Immature natural killer cell (primary cell): ENCODE results near the gene IL1RAP. TPM values are rescaled to one million over a fixed set of nuclear protein-coding genes. Genes with fewer than 3 reads are reported as not detected.
A peak's percentile ranks its signal among the peaks of the same experiment; 100 is the strongest.
"Not testable (repeated sequence)": the region's sequence is repeated elsewhere in the genome, so short reads cannot be mapped to it uniquely, and the experiment has no call there.

Experiments used
- DNase-seq, 3 donors: peaks; one replicate each; pipeline ENCODE4 v3.0.0; 2022; ENCODE audit warnings: mixed read lengths in 1 of 3
- H3K27ac Mint-ChIP-seq, 6 donors: one replicate each; pipeline ENCODE4 v1.8.0; 2020; ENCODE audit warnings: mixed read lengths in 6 of 6, mild to moderate bottlenecking in 5 of 6, inconsistent platforms in 4 of 6, moderate library complexity in 3 of 6
- H3K27me3 Mint-ChIP-seq, 3 donors: one replicate each; pipeline ENCODE4 v1.8.0; 2020 to 2021; ENCODE audit warnings: low read depth in 3 of 3, mild to moderate bottlenecking in 3 of 3, mixed read lengths in 3 of 3, moderate library complexity in 3 of 3, inconsistent platforms in 1 of 3
- H3K36me3 Mint-ChIP-seq, 3 donors: one replicate each; pipeline ENCODE4 v1.8.0; 2020; ENCODE audit warnings: mixed read lengths in 3 of 3, inconsistent platforms in 2 of 3, mild to moderate bottlenecking in 2 of 3
- H3K4me1 Mint-ChIP-seq, 2 donors: one replicate each; pipeline ENCODE4 v1.8.0; 2020; ENCODE audit warnings: inconsistent platforms in 2 of 2, mild to moderate bottlenecking in 2 of 2, mixed read lengths in 2 of 2, moderate library complexity in 1 of 2
- H3K4me3 Mint-ChIP-seq, 5 donors: one replicate each; pipeline ENCODE4 v1.8.0; 2020; ENCODE audit warnings: mild to moderate bottlenecking in 5 of 5, mixed read lengths in 5 of 5, inconsistent platforms in 3 of 5, moderate library complexity in 3 of 5
- H3K9me3 Mint-ChIP-seq, 6 donors: one replicate each; pipeline ENCODE4 v1.8.0; 2020; ENCODE audit warnings: mild to moderate bottlenecking in 6 of 6, mixed read lengths in 6 of 6, inconsistent platforms in 4 of 6, moderate library complexity in 3 of 6
- polyA plus RNA-seq, 3 donors: library from polyadenylated mRNA; unstranded; fragments of 300-500 nt; fragmentation: Illumina TruSeq; gene quantifications; one replicate each; pipeline ENCODE4 v1.2.3, GENCODE V29; 2021

Gene IL1RAP
- polyA plus RNA-seq, 3 donors from 2014 or later: 2.0 to 5.6 (median 2.4) TPM

DNA sequence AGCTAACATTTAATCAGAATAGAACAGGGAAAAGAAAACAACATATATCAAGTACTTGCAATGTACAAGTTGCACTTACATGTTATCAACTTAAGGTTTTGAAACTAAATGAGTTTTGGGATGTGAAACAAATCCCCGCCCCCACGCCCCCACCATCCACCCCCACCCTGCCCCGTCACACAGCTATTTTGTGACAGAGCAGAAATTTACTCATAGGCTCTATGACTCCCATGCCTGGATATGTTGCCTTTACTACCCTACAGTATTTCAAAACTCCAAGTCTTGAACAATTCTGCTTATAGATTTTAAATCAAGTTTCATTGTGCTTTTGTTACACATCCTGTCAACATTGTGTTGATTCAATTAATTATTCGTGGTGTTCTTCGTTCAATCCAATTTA lies 18.1 kb upstream of the IL1RAP start:
- Mint-ChIP-seq H3K4me1 (no peaks in the 10 kb centered on the region), H3K27me3 (peaks cover 10 to 18% (median 14%) of the 10 kb centered on the region in 3 donors), H3K4me3 (no peak overlapping the region), H3K9me3 (peaks cover 0 to 4% (median 0%) of the 10 kb centered on the region in 6 donors), H3K36me3 (no peaks in the 10 kb centered on the region), H3K27ac (no peak overlapping the region)
- DNase-seq: no peak

DNA sequence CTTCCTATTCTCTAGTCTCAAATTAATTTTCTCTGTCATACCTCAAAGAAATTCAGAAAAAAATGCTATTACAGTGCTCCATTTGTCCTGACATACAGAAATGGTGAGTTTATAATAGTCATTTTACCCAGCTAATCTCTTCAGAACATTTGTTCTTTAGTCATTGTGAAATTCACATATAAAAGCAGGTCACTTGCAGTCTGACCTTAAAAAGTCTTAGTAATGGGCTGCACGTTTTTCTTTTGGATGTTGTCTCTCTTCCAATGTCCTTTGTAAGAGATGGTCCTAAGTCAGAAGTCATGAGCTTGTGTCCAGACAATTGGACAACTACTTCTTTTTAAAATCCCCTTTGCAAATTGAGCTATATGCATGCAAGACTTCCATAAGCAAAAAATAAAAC lies 17.0 kb upstream of the IL1RAP start:
- Mint-ChIP-seq H3K27me3 (peaks cover 10 to 18% (median 14%) of the 10 kb centered on the region in 3 donors), H3K9me3 (peaks cover 0 to 4% (median 0%) of the 10 kb centered on the region in 6 donors), H3K4me3 (no peak overlapping the region), H3K4me1 (no peaks in the 10 kb centered on the region), H3K27ac (no peak overlapping the region), H3K36me3 (no peaks in the 10 kb centered on the region)
- no peak for DNase-seq

DNA sequence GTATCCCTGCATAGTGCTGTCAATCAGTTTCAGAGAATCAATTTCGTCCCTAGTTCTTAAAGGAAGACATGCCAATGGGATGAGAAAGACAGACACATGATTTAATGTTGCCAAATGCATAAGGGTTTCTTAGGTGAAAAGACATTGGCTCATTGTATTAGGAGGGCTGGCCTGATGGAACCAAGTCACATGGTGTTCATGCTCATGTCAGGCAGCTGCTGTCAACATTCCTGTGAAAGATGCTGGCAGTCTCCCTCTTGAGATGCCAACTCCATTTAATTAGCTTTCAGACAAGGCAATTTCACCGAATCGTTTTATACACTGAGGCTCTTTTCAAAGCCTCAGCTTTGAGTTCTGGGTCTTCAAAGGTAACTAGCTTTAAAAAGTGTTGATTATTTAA lies 16.1 kb upstream of the IL1RAP start:
- Mint-ChIP-seq H3K9me3 (peaks cover 0 to 4% (median 0%) of the 10 kb centered on the region in 6 donors), H3K4me3 (no peak overlapping the region), H3K36me3 (no peaks in the 10 kb centered on the region), H3K4me1 (no peaks in the 10 kb centered on the region), H3K27ac (no peak overlapping the region), H3K27me3 (peaks cover 10 to 19% (median 13%) of the 10 kb centered on the region in 3 donors)
- DNase-seq: no peak

DNA sequence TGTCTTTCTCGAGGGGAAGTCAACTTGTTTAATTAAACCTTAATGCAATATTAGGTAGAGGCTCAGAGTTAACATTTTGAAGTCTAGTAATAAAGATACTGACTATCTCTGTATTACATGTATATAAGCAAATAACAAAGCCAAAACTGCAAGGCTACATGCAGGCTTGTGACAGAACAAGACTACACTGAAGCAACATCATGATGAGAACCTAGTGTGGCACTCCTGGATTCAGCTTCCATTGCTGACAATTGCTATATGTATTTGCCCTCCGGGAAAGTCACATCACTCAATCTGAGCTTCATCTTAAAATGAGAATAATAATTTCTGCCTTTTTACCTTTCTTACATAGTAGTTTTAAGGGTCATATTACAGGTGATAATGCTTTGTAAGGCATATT lies 15.6 kb upstream of the IL1RAP start:
- Mint-ChIP-seq H3K4me1 (no peaks in the 10 kb centered on the region), H3K36me3 (no peaks in the 10 kb centered on the region), H3K27ac (no peak overlapping the region), H3K4me3 (no peak overlapping the region), H3K27me3 (peaks cover 10 to 24% (median 13%) of the 10 kb centered on the region in 3 donors), H3K9me3 (peaks cover 0 to 6% (median 0%) of the 10 kb centered on the region in 6 donors)
- no peak for DNase-seq

DNA sequence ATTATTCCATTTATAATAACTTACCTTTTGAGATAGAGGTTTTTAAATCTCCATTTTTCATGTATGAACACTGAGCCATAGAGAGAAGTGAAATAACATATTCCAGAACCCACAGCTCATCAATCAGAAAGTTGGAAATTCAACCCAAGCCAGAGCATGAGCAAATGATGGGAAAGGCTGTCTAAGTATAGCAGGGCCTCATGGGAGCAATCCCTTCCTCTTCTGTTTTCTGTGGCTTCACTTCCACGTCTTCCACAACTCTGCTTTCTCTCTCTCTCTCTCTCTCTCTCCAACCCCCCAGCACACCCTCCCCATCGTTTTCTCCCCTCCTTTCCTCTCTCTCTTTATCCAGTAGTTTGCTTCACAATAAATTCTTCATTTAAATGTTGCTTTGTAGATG lies 14.8 kb upstream of the IL1RAP start:
- H3K4me3 Mint-ChIP-seq: no peak overlapping the region
- H3K9me3 Mint-ChIP-seq: peaks cover 0 to 6% (median 0%) of the 10 kb centered on the region in 6 donors
- H3K27me3 Mint-ChIP-seq: peaks cover 10 to 21% (median 13%) of the 10 kb centered on the region in 3 donors

DNA sequence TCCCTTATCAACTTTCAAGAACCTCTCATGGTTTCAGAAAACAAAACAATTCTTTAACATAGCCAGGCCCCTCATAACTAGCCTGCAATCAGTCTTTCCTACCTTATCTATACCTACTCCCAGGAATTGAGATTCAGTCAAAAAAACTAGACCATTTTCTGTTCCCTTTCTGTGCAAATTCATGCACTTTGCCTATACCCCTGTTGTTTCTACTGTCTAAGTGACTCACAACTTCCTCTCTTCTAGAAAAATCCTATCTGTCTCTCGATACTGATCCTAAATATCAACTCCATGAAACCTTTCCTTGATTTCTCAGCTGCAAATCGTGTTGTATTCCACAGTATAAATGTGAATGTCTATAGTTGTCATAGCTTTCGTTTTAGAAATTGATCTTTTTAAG lies 10.9 kb upstream of the IL1RAP start:
- Mint-ChIP-seq H3K4me1 (no peaks in the 10 kb centered on the region), H3K4me3 (no peak overlapping the region), H3K36me3 (no peaks in the 10 kb centered on the region), H3K9me3 (peaks cover 0 to 2% (median 0%) of the 10 kb centered on the region in 6 donors), H3K27me3 (peaks cover 7 to 20% (median 8%) of the 10 kb centered on the region in 3 donors), H3K27ac (no peak overlapping the region)
- no peak for DNase-seq

More for the DNA sequence above, 14.8 kb upstream of the IL1RAP start:
- Mint-ChIP-seq H3K27ac (no peak overlapping the region), H3K4me1 (no peaks in the 10 kb centered on the region), H3K36me3 (no peaks in the 10 kb centered on the region)
- no peak for DNase-seq

DNA sequence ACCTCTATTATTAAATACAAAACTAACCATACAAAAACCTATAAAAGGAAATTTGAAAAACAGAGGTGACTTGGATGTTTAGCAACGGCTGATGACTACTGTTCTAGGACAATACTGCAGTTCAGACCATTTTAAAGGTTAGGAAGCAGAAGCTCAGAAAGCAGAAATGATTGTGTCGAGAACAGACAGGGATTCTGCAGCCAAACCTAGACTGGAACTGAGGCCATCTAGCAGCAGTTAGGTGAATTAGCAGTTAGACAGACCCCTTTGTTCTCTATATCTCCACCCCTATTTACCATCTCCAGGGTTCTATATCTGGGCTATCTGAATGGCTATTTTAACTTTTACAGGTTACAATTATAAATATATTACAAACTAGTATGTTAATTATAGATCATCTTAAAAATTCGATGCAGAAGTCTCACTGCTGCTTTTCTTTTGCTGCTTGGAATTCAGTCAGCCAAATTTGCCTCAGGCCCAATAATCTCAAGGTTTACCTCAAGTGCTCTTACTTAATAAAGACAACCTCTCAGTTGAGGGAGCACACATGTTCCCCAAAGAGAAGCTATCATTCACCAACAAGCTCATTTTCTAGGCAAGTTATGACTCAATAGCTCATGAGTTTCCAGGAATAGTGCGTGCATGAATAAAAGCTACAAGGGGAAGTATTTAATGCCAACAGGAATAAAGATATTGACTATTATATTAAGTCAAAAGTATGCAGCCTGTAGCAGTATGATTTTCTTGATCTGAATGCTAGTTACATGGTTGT lies 9.3 kb upstream of the IL1RAP start:
- peaks cover 4 to 12% (median 7%) of the 10 kb centered on the region in 3 donors for H3K27me3 Mint-ChIP-seq
- H3K4me3 Mint-ChIP-seq: no peak overlapping the region
- no peak overlapping the region for H3K27ac Mint-ChIP-seq
- H3K9me3 Mint-ChIP-seq: peaks cover 0 to 2% (median 0%) of the 10 kb centered on the region in 6 donors
- no peaks in the 10 kb centered on the region for H3K4me1 Mint-ChIP-seq
- no peak for DNase-seq
- no peaks in the 10 kb centered on the region for H3K36me3 Mint-ChIP-seq

DNA sequence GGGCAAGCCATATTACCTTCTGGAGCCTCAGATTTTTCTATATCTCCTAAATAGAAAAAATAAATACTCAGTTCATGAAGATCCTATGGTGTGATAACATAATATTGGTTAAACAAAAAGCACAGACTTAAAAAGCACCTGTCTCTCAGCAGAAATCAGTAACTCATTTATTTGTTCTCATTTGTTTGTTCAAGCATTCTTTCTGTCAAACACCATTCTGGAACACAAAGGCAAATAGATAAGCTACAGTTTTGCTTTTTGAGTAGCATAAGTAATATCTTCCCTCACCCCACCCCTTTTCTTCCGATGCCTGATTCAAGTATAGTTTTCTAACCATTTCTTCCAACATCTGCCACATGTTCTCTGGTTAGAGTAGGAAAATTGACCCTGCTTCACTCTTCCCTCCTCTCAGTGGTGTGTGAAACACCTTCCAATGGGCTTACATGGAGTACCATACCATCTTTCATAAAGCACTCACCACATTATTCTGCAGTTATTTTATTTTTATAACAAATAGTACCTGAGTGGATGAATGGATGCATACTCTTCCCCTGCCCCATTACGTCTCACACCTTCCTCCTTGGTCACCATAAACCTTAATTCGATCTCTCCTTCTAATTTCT lies 8.4 kb upstream of the IL1RAP start:
- H3K36me3 Mint-ChIP-seq: no peaks in the 10 kb centered on the region
- H3K4me1 Mint-ChIP-seq: no peaks in the 10 kb centered on the region
- H3K27ac Mint-ChIP-seq: no peak overlapping the region
- peaks cover 4 to 12% (median 7%) of the 10 kb centered on the region in 3 donors for H3K27me3 Mint-ChIP-seq
- H3K4me3 Mint-ChIP-seq: no peak overlapping the region
- peaks cover 0 to 2% (median 0%) of the 10 kb centered on the region in 6 donors for H3K9me3 Mint-ChIP-seq
- no peak for DNase-seq

DNA sequence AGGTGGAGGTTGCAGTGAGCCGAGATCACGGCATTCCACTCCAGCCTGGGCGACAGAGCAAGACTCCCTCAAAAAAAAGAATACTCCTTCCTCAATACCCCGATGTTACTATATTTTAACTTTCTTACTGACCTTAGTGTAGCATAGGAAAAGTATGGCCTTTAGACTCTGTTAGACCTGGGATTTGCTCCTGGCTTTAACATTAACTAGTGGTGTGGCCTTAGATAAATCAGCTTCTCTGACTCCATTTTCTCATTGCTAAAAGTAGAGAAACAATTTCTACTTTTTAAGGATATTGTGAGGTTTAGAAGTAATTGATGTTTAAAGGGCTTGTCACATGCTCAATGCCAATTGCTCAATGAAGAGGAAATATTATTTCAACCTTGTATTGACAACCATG lies 7.6 kb upstream of the IL1RAP start:
- no peak overlapping the region for H3K27ac Mint-ChIP-seq
- no peak for DNase-seq
- no peak overlapping the region for H3K4me3 Mint-ChIP-seq
- no peaks in the 10 kb centered on the region for H3K4me1 Mint-ChIP-seq
- peaks cover 2 to 10% (median 7%) of the 10 kb centered on the region in 3 donors for H3K27me3 Mint-ChIP-seq
- H3K36me3 Mint-ChIP-seq: no peaks in the 10 kb centered on the region
- peaks cover 0 to 2% (median 0%) of the 10 kb centered on the region in 6 donors for H3K9me3 Mint-ChIP-seq

DNA sequence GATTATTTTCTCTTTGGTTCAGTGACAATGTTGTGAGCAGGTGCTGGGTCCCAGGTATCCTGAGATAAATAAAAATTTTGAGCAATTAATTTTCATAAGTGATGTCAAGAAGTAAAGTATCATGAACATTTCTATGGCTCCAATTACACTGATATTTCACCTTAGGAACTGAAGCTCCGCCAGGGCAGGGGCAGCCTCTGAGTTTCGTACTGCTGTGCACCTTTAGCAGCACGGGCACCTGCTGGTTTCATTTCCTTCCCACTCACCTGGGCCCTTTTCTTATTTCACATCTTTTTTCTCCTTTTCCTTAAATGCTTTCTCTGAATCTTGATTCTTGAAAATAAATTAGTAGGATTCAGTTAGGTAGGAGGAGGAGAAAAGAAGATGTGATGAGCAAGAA lies 1.2 kb upstream of the IL1RAP start:
- Mint-ChIP-seq H3K4me3 (peak overlapping the region; percentile 89 to 97 (median 94)), H3K36me3 (no peaks in the 10 kb centered on the region), H3K9me3 (no peaks in the 10 kb centered on the region), H3K27me3 (peaks cover 0 to 9% (median 0%) of the 10 kb centered on the region in 3 donors), H3K4me1 (peaks cover 24 to 31% of the 10 kb centered on the region in 2 donors), H3K27ac (peak overlapping the region; percentile 84 to 94 (median 90))
- DNase-seq: no peak

DNA sequence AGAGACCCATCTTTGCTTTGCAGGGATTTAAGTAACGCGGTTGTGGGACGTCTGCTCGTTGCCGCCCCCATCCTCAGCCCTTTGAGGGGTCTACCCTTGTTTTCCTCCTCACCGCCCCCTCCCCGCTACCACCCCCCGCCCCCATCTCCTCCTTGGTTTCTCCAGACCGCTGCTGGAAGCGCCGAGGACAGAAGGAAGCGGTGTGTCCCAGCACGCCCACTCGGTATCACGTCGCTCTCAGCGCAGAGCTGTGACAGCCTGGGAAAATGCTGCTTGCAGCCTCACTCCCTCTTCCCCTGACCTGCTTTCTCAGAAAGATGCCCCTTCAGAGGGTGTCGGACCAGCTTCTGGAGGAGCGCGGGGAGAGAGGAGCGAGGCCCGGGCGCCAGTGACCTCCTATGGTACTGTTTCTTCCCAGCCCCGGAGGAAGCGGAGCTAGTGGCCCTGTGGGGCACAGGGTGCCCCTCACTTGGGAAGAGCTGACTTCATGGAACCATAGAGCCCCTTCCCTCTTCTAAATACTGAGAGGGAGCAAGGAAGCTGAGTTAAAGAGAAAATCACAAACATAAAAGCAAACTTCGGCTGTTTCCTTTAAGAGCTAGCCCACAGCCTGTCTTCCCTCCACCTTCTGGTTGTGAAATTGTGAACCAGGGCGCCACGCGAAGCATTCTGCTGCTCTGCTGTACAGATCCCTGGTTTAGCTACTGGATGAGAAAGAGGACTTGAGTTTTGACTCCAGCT lies 698 bp downstream of the IL1RAP start:
- peak; percentile 16 to 34 (median 22) for DNase-seq
- peaks cover 24 to 31% of the 10 kb centered on the region in 2 donors for H3K4me1 Mint-ChIP-seq
- H3K4me3 Mint-ChIP-seq: peak overlapping the region; percentile 89 to 97 (median 94)
- no peaks in the 10 kb centered on the region for H3K9me3 Mint-ChIP-seq
- peaks cover 0 to 4% (median 4%) of the 10 kb centered on the region in 3 donors for H3K36me3 Mint-ChIP-seq
- H3K27me3 Mint-ChIP-seq: peaks cover 0 to 3% (median 0%) of the 10 kb centered on the region in 3 donors
- H3K27ac Mint-ChIP-seq: peak overlapping the region; percentile 49 to 84 (median 76)

DNA sequence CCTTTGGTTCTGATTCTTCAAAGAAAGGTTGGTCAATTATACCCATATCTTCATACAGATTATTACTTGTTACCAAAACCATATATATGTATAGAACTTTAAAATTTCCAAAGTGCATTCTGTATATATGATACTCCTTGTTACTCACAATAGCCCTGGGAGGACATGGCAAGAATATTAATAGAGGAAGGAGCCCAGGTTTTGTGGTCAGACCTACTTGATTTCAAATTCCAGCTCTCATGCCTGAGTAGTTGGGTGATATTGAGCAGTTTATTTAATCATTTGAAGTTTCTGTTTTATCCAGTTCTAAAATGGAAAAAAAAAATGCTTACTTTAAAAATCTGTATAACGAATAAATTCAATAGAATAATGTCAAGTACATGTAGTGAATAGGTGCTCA lies 2.5 kb downstream of the IL1RAP start:
- no peak overlapping the region for H3K27ac Mint-ChIP-seq
- DNase-seq: no peak
- H3K9me3 Mint-ChIP-seq: no peaks in the 10 kb centered on the region
- H3K4me1 Mint-ChIP-seq: peaks cover 24 to 31% of the 10 kb centered on the region in 2 donors
- peaks cover 0 to 4% (median 4%) of the 10 kb centered on the region in 3 donors for H3K36me3 Mint-ChIP-seq
- H3K27me3 Mint-ChIP-seq: peaks cover 0 to 3% (median 0%) of the 10 kb centered on the region in 3 donors
- H3K4me3 Mint-ChIP-seq: no peak overlapping the region

DNA sequence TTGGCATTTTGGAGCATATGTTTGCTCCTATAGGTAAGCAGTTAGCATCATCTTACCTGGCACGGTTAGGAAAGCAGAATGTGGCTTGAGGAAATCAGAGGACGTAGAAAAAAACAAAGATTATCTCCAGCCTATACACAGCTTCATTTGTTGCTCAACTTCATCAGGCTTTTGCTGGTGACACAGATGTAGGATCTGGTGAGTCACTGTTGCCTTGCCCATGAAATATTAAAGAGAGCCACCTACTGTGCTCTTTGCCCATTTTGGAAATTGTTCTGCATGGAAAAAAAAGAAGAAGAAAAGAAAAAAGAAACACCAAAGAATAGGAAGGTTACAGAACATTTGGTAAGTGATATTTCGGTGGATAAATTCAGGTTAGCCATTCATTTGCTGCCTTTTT lies 3.8 kb downstream of the IL1RAP start:
- no peak for DNase-seq
- H3K27ac Mint-ChIP-seq: no peak overlapping the region
- peaks cover 24 to 30% of the 10 kb centered on the region in 2 donors for H3K4me1 Mint-ChIP-seq
- peaks cover 0 to 3% (median 0%) of the 10 kb centered on the region in 3 donors for H3K27me3 Mint-ChIP-seq
- peaks cover 0 to 4% (median 4%) of the 10 kb centered on the region in 3 donors for H3K36me3 Mint-ChIP-seq
- no peaks in the 10 kb centered on the region for H3K9me3 Mint-ChIP-seq
- no peak overlapping the region for H3K4me3 Mint-ChIP-seq

DNA sequence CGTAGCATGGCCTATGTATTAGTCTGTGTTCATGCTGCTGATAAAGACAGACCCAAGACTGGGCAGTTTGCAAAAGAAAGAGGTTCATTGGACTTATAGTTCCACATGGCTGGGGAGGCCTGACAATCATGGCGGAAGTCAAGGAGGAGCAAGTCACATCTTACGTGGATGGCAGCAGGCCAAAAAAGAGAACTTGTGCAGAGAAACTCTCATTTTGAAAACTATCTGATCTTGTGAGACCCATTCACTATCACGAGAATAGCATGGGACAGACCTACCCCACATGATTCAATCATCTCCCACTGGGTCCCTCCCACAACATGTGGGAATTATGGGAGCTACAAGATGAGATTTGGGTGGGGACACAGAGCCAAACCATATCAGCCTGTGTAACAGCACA lies 4.6 kb downstream of the IL1RAP start:
- not testable (repeated sequence) for H3K9me3 Mint-ChIP-seq, H3K36me3 Mint-ChIP-seq, DNase-seq, H3K27ac Mint-ChIP-seq, H3K27me3 Mint-ChIP-seq, H3K4me3 Mint-ChIP-seq
- H3K4me1 Mint-ChIP-seq: peaks cover 15 to 21% of the 10 kb centered on the region in 2 donors
